Adrenal gland (tissue), 12 donors: Measurements from ENCODE around the gene AMZ1. TPM values are rescaled to one million over a fixed set of nuclear protein-coding genes. Genes with fewer than 3 reads are reported as not detected.

Experiments used
- DNase-seq, 7 donors: peaks; one replicate each; pipeline ENCODE4 v3.0.0-alpha.2; 2019 to 2020
- H3K27ac ChIP-seq, 5 donors: fragments of 200-600 bp; sonication (generic) in 4 of 5; 1 replicate in 3 of 5; 2 replicates in 2 of 5; pipeline versions ENCODE4 v1.5.1 to v1.8.0; 2016 to 2020; ENCODE audit warnings: mild to moderate bottlenecking in 1 of 5
- H3K27me3 ChIP-seq: fragments of 200-600 bp; 2 replicates; pipeline ENCODE4 v1.8.0; 2021
- H3K36me3 ChIP-seq, 2 donors: fragments of 200-600 bp; replicated peaks in 1 of 2; 1 replicate in 1 of 2; 2 replicates in 1 of 2; pipeline versions ENCODE4 v1.5.1 to v1.8.0; 2018 to 2022
- H3K4me1 ChIP-seq, 2 donors: fragments of 200-600 bp; replicated peaks in 1 of 2; 1 replicate in 1 of 2; 2 replicates in 1 of 2; pipeline versions ENCODE4 v1.5.1 to v1.8.0; 2018 to 2021
- H3K4me3 ChIP-seq, 4 donors: fragments of 200-600 bp; sonication (generic) in 3 of 4; one replicate each; pipeline ENCODE4 v1.5.1; 2016 to 2018
- H3K9me3 ChIP-seq, 3 donors: fragments of 200-600 bp; sonication (generic) in 1 of 3; replicated peaks in 1 of 3; 1 replicate in 2 of 3; 2 replicates in 1 of 3; pipeline versions ENCODE4 v1.5.1 to v1.8.0; 2016 to 2021
- CTCF ChIP-seq, 6 experiments: fragments of 450-650 bp in 4 of 6; fragments of 200-600 bp in 2 of 6; sonication (generic) in 1 of 6; IDR thresholded peaks; 1 replicate in 5 of 6; 2 replicates in 1 of 6; pipeline versions ENCODE4 v1.5.1 to v1.8.0; 2016 to 2021; ENCODE audit warnings: antibody characterized with exemption in 6 of 6, mild to moderate bottlenecking in 2 of 6, moderate library complexity in 1 of 6
- POLR2A ChIP-seq, 2 donors: fragments of 450-650 bp; IDR thresholded peaks; one replicate each; pipeline ENCODE4 v1.6.1; 2017; ENCODE audit warnings: antibody characterized with exemption in 2 of 2, mild to moderate bottlenecking in 2 of 2, moderate library complexity in 1 of 2
- WGBS, 4 donors: extraction: QIAGEN DNeasy Blood & Tissue Kit in 2 of 4; methylation state at CpG; one replicate each; pipeline versions ENCODE4 v1.1.5 to v1.1.7; 2013 to 2017; 5-methylcytosine and 5-hydroxymethylcytosine counted together
- intact Hi-C, 2 donors: fragments of 100-400 bp; cut with DNase I; formaldehyde crosslinking; loops; one replicate each; pipeline versions ENCODE4 v1.14.1 to v1.15.0; 2022 to 2023
- polyA plus RNA-seq, 3 donors: library from polyadenylated mRNA; stranded (reverse); fragments of 200-250 nt in 2 of 3; fragments of 350-450 nt in 1 of 3; fragmentation: Illumina TruSeq in 1 of 3; extraction: RNeasy Lipid Tissue Mini Kit (QIAGEN cat#74804) in 1 of 3; gene quantifications; one replicate each; pipeline ENCODE4 v1.2.3, GENCODE V29; 2013 to 2014
- total RNA-seq, 9 donors: library from RNA; depleted of rRNA in 4 of 9; stranded (reverse); fragments of >200 nt in 4 of 9; fragments of 120-200 nt in 1 of 9; fragmentation: NEBNext Ultra II Directional in 1 of 9; extraction: Animal tissue kit (Norgen Biotek cat#: 25700) in 1 of 9; gene quantifications; one replicate each; pipeline versions ENCODE4 v1.1.0 to v1.2.4, GENCODE V29; 2013 to 2023
- donor health status: healthy with polysubstance abuse.
- donor health status: Bipolar disorder and iron deficiency.
- donor health status: DM: yes; HTN: yes; CAD: no.
- donor health status: DM: no; HTN: no; CAD: no.
- donor health status: DM: no; HTN: no; CAD: no.
- donor health status: DM: yes; HTN: yes; CAD: no.

The AMZ1 gene
- total and polyA plus RNA-seq, 12 donors: 0.06 to 0.36 (median 0.11) TPM; not detected in 6

GRCh38 chr7:2728316-2729030 lies 40.5 kb downstream of the AMZ1 start:
- H3K4me1 ChIP-seq: peaks cover 0 to 12% of the 10 kb centered on the region in 2 donors
- H3K4me3 ChIP-seq: no peak overlapping the region
- H3K9me3 ChIP-seq: no peaks in the 10 kb centered on the region
- H3K27ac ChIP-seq: peak overlapping the region in 2 of 5 donors; percentile 63 to 73
- intact Hi-C loops: no loop called here
- WGBS, 4 donors: 44 to 77% (median 57%) methylated on average over 12 to 15 of the region's 15 CpGs
- H3K27me3 ChIP-seq: no peaks in the 10 kb centered on the region
- H3K36me3 ChIP-seq: peaks cover 0 to 11% of the 10 kb centered on the region in 2 donors
- TF ChIP-seq POLR2A (IDR thresholded peaks at IDR 0.05) (no peak), CTCF (IDR thresholded peaks at IDR 0.05) (no peak)
- peak in 3 of 7 donors; percentile 22 to 54 (median 23) for DNase-seq

- peak overlapping the region in 2 of 5 donors; percentile 63 to 73 for H3K27ac ChIP-seq
- no peaks in the 10 kb centered on the region for H3K9me3 ChIP-seq
- intact Hi-C loops: no loop called here
- TF ChIP-seq CTCF (IDR thresholded peaks at IDR 0.05) (no peak), POLR2A (IDR thresholded peaks at IDR 0.05) (no peak)
- H3K36me3 ChIP-seq: peaks cover 0 to 10% of the 10 kb centered on the region in 2 donors
- WGBS, 4 donors: 75 to 81% (median 80%) methylated on average over 35 to 37 of the region's 37 CpGs
- peak in 3 of 7 donors; percentile 4 to 58 (median 34) for DNase-seq
- H3K4me3 ChIP-seq: no peak overlapping the region
- H3K4me1 ChIP-seq: peaks cover 0 to 20% of the 10 kb centered on the region in 2 donors
- no peaks in the 10 kb centered on the region for H3K27me3 ChIP-seq
Measured at GRCh38 chr7:2729031-2729892, 41.3 kb downstream of the AMZ1 start.

GRCh38 chr7:2729893-2730716 lies 42.1 kb downstream of the AMZ1 start:
- TF ChIP-seq POLR2A (IDR thresholded peaks at IDR 0.05): no peak
- TF ChIP-seq CTCF (IDR thresholded peaks at IDR 0.05): no peak
- H3K27me3 ChIP-seq: no peaks in the 10 kb centered on the region
- 81 to 87% (median 84%) methylated on average over 28 to 33 of the region's 33 CpGs for WGBS, 4 donors
- H3K27ac ChIP-seq: peak overlapping the region in 1 of 5 donors; percentile 73
- intact Hi-C loops: loop anchor here in 1 of 2 donors (10.0 kb wide), 1 partner anchor 65 kb away; no protein-coding TSS in a partner anchor
- no peak overlapping the region for H3K4me3 ChIP-seq
- H3K4me1 ChIP-seq: peaks cover 0 to 28% of the 10 kb centered on the region in 2 donors
- no peaks in the 10 kb centered on the region for H3K9me3 ChIP-seq
- peaks cover 0 to 10% of the 10 kb centered on the region in 2 donors for H3K36me3 ChIP-seq
- peak in 2 of 7 donors; percentile 20 to 52 for DNase-seq
